ENCODE results near the gene UGCG.

DNA sequence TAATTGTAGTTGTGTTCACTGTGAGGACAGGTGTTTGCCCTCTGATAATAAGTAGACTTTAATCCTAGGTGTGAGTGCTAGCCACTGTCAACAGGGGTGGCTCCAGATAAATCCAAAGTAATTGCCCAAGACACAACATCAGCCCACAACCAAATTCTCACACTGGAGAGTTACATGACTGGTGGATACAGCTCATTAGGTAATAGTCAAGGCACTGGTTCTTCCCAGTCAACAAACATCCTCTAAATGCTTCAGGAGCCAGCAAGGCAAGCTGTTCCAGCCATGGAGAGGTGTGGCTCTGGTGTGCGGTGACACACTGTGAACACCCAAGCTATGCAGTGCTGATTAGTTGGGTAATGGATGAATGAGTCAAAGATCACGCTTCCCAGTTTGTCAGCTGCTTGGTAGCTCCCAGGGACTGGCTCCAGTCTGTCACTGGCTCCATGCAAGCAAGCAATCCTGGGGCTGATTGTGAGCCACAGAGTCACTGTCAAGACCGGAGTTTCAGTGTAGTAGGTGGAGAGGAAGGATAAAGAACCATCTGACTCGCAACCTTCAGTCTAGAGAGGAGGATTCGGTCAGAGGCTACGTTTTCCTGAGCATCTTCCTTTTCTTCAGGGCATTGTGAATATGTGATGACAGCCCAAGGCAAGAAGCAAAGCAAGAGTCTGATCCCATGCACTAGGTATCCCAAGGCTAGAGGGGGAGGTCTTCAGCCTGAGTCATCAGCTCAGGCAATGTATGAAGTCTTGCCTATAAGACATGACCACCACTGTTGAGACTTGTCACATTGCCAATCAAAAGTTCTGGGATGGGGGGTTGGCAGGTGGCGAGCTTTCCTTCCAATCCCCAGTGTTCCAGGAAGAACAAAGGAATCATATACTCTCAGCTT is 63.1 kb downstream of the UGCG start:
- TF ChIP-seq POLR2A (IDR thresholded peaks at IDR 0.05; ENCODE audit: low read length) = no peak
- no peak for TF ChIP-seq RNF2 (IDR thresholded peaks at IDR 0.05; ENCODE audit: borderline replicate concordance, low read depth)
- no peak for TF ChIP-seq SREBF2 (IDR thresholded peaks at IDR 0.05)
- TF ChIP-seq, protein P1, sequence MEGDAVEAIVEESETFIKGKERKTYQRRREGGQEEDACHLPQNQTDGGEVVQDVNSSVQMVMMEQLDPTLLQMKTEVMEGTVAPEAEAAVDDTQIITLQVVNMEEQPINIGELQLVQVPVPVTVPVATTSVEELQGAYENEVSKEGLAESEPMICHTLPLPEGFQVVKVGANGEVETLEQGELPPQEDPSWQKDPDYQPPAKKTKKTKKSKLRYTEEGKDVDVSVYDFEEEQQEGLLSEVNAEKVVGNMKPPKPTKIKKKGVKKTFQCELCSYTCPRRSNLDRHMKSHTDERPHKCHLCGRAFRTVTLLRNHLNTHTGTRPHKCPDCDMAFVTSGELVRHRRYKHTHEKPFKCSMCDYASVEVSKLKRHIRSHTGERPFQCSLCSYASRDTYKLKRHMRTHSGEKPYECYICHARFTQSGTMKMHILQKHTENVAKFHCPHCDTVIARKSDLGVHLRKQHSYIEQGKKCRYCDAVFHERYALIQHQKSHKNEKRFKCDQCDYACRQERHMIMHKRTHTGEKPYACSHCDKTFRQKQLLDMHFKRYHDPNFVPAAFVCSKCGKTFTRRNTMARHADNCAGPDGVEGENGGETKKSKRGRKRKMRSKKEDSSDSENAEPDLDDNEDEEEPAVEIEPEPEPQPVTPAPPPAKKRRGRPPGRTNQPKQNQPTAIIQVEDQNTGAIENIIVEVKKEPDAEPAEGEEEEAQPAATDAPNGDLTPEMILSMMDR (IDR thresholded peaks at IDR 0.05) = no peak
- TF ChIP-seq NPAS2 (CRISPR knock-in tag; IDR thresholded peaks at IDR 0.05; ENCODE audit: borderline replicate concordance) = no peak
- no peak for TF ChIP-seq CHD4 (IDR thresholded peaks at IDR 0.05; ENCODE audit: borderline replicate concordance)
- TF ChIP-seq CHD2 (IDR thresholded peaks at IDR 0.05; ENCODE audit: low read length, partially characterized antibody) = no peak
- no peak for TF ChIP-seq HOXB13 (CRISPR knock-in tag; IDR thresholded peaks at IDR 0.05; ENCODE audit: low read depth)
- no peak for TF ChIP-seq JUN (IDR thresholded peaks at IDR 0.05)
- no peak for TF ChIP-seq EP300 (IDR thresholded peaks at IDR 0.05)
- no peak for TF ChIP-seq SMC3 (IDR thresholded peaks at IDR 0.05)
